NCI-H2227 treated with DMSO at 0.1 percent for 48 hours (cell line): ENCODE results near the gene ERBB4.
A peak's percentile ranks its signal among the peaks of the same experiment; 100 is the strongest.
"Not testable (repeated sequence)": the region's sequence is repeated elsewhere in the genome, so short reads cannot be mapped to it uniquely, and the experiment has no call there.

Source experiments
- DNase-seq: peaks from one replicate; lab custom pipeline; 2025; lab: John Stamatoyannopoulos, UW

ERBB4 gene

GRCh38 chr2:212145121-212145520, 393.5 kb downstream of the ERBB4 start:
- DNase-seq: no peak

- no peak for DNase-seq
Observed at GRCh38 chr2:212142631-212143030, 396.0 kb downstream of the ERBB4 start.

GRCh38 chr2:212141499-212141898, 397.1 kb downstream of the ERBB4 start:
- DNase-seq: no peak

GRCh38 chr2:212136216-212136795, 402.3 kb downstream of the ERBB4 start:
- no peak for DNase-seq

- no peak for DNase-seq
Observed at GRCh38 chr2:212135739-212136138, 402.9 kb downstream of the ERBB4 start.

GRCh38 chr2:212133337-212133736, 405.3 kb downstream of the ERBB4 start:
- DNase-seq: no peak

- DNase-seq: peak; percentile 61
Observed at GRCh38 chr2:212124598-212124997, 414.0 kb downstream of the ERBB4 start.

GRCh38 chr2:212119591-212119990, 419.0 kb downstream of the ERBB4 start:
- DNase-seq: no peak

- no peak for DNase-seq
Observed at GRCh38 chr2:212117926-212118325, 420.7 kb downstream of the ERBB4 start.

- no peak for DNase-seq
Observed at GRCh38 chr2:212114489-212114888, 424.1 kb downstream of the ERBB4 start.

- no peak for DNase-seq
Observed at GRCh38 chr2:212112401-212112800, 426.2 kb downstream of the ERBB4 start.

- DNase-seq: no peak
Observed at GRCh38 chr2:212109792-212110680, 428.6 kb downstream of the ERBB4 start.

GRCh38 chr2:212109217-212109616, 429.4 kb downstream of the ERBB4 start:
- DNase-seq: peak; percentile 86

GRCh38 chr2:212107989-212108388, 430.6 kb downstream of the ERBB4 start:
- no peak for DNase-seq

- no peak for DNase-seq
Observed at GRCh38 chr2:212107014-212107413, 431.6 kb downstream of the ERBB4 start.

GRCh38 chr2:212106536-212106935, 432.1 kb downstream of the ERBB4 start:
- not testable (repeated sequence) for DNase-seq

- DNase-seq: no peak
Observed at GRCh38 chr2:212099658-212100057, 438.9 kb downstream of the ERBB4 start.

GRCh38 chr2:212098966-212099365, 439.6 kb downstream of the ERBB4 start:
- no peak for DNase-seq

GRCh38 chr2:212097001-212097400, 441.6 kb downstream of the ERBB4 start:
- DNase-seq: no peak

GRCh38 chr2:212089873-212090272, 448.7 kb downstream of the ERBB4 start:
- no peak for DNase-seq

- no peak for DNase-seq
Observed at GRCh38 chr2:212088353-212088752, 450.2 kb downstream of the ERBB4 start.

- no peak for DNase-seq
Observed at GRCh38 chr2:212083492-212083891, 455.1 kb downstream of the ERBB4 start.

- DNase-seq: no peak
Observed at GRCh38 chr2:212078103-212078502, 460.5 kb downstream of the ERBB4 start.

GRCh38 chr2:212076456-212076855, 462.1 kb downstream of the ERBB4 start:
- no peak for DNase-seq
